Fibroblast of pulmonary artery (primary cell): Measurements from ENCODE around the gene LPXN.
A peak's percentile ranks its signal among the peaks of the same experiment; 100 is the strongest.
"Not testable (repeated sequence)": the region's sequence is repeated elsewhere in the genome, so short reads cannot be mapped to it uniquely, and the experiment has no call there.

Experiments used
- DNase-seq: peaks from one replicate; pipeline ENCODE4 v3.0.0-alpha.2; 2010; ENCODE audit warnings: low read depth
- H3K4me3 ChIP-seq: replicated peaks from 2 replicates; pipeline ENCODE4 v1.5.1; 2011; ENCODE audit warnings: low read depth, mild to moderate bottlenecking, control low read depth, low read length, moderate library complexity
- TF ChIP-seq, protein P1 (sequence below): IDR thresholded peaks from 2 replicates; pipeline ENCODE4 v1.5.1; 2011; ENCODE audit warnings: mild to moderate bottlenecking, control low read depth, low read length, inconsistent platforms; ENCODE audit errors: missing control alignments

Gene LPXN

DNA sequence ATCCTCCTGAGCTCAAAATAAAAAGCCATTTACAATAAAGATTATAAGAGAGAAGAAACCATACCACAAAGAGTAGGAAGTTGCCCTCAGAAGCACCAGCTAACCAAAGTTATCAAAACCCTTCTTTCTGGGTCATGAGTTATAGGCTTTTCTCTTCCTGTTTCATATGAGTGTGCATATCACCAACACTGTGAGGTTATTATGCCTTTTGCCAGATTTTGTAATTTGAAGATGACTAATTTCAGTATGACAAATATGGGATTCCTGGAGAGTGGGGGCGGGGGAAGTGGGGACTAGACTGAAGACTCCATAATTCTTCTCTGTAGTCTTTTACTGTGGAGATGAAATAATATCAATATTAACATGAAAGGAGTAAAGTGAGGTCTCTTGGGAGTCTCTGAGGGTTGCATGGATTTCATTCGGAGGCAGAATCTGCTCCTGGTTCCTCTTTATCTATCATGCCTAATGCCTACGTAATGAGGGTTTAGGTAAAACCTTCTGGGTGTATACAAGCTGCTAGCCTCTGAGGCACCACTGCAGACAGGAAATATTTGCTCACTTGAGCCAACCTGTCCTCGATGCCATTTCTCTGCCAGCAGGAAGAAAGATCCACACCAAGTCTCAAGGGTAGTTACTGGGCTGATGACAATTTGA, 2.1 kb downstream of the LPXN start:
- TF ChIP-seq, protein P1, sequence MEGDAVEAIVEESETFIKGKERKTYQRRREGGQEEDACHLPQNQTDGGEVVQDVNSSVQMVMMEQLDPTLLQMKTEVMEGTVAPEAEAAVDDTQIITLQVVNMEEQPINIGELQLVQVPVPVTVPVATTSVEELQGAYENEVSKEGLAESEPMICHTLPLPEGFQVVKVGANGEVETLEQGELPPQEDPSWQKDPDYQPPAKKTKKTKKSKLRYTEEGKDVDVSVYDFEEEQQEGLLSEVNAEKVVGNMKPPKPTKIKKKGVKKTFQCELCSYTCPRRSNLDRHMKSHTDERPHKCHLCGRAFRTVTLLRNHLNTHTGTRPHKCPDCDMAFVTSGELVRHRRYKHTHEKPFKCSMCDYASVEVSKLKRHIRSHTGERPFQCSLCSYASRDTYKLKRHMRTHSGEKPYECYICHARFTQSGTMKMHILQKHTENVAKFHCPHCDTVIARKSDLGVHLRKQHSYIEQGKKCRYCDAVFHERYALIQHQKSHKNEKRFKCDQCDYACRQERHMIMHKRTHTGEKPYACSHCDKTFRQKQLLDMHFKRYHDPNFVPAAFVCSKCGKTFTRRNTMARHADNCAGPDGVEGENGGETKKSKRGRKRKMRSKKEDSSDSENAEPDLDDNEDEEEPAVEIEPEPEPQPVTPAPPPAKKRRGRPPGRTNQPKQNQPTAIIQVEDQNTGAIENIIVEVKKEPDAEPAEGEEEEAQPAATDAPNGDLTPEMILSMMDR, result no peak
- peak overlapping the region; percentile 34 for H3K4me3 ChIP-seq
- DNase-seq, result peak; percentile 86

GRCh38 chr11:58572906-58573305, 2.8 kb downstream of the LPXN start:
- not testable (repeated sequence) for DNase-seq
- peak overlapping the region; percentile 34 for H3K4me3 ChIP-seq

GRCh38 chr11:58567889-58568512, 7.7 kb downstream of the LPXN start:
- TF ChIP-seq, protein P1, result peak; percentile 93
- peak; percentile 77 for DNase-seq
- no peak overlapping the region for H3K4me3 ChIP-seq

DNA sequence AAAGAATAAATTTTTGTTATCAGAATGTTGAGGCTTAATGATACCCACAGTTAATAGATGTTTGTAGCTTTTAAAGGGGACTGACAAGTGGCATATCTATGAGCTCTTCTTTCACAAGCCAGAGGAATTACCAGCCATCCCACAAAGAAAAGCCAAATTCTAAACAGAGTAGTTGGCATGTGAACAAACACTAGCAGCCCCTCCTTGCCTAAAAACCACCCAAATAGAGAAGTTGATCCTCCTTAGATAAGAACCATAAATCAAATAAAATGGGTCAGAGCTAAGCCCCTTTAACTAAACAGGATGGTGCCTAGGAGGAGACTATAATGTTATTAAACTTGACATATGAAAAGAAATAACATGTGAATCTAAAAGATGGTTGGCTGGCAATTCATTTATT, 11.4 kb downstream of the LPXN start:
- DNase-seq, result no peak
- H3K4me3 ChIP-seq, result no peak overlapping the region

GRCh38 chr11:58562375-58562800, 13.3 kb downstream of the LPXN start:
- TF ChIP-seq, protein P1, result no peak
- no peak overlapping the region for H3K4me3 ChIP-seq
- DNase-seq, result no peak

More for the DNA sequence above, 11.4 kb downstream of the LPXN start:
- TF ChIP-seq, protein P1, result no peak

- DNase-seq, result no peak
- H3K4me3 ChIP-seq, result no peak overlapping the region
- TF ChIP-seq, protein P1, result no peak
Measured at GRCh38 chr11:58561394-58562098, 14.1 kb downstream of the LPXN start.

DNA sequence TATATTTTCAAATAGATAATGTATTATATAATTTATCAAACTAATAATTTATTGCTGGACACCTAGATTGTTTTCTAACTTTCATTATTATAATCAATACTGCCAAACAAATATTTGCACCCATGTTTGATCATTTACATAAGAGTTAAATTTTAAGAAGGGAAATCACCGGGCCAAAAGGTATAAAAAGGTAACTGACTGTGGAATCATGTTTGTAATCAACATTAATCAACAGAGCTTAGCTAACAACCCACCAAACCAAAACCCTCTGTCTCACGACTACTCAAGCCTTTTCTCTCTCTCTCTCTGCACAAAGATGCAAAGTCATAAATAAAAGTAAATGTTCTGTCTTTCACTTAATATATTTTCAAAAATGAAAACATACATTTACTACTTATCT, 14.8 kb downstream of the LPXN start:
- TF ChIP-seq, protein P1, result no peak
- no peak overlapping the region for H3K4me3 ChIP-seq
- no peak for DNase-seq
